Rectal smooth muscle tissue (tissue), 1 donor: Measurements from ENCODE around the gene PTPN3.

Source experiments
- H3K27ac ChIP-seq: one replicate; pipeline ENCODE4 v1.7.0; 2013; ENCODE audit warnings: low read depth, low read length, inconsistent platforms
- H3K27me3 ChIP-seq: one replicate; pipeline ENCODE4 v1.7.0; 2013; ENCODE audit warnings: low read length; ENCODE audit not compliant: control insufficient read depth, insufficient read depth
- H3K36me3 ChIP-seq: one replicate; pipeline ENCODE4 v1.7.0; 2013; ENCODE audit warnings: low read length; ENCODE audit not compliant: control insufficient read depth, insufficient read depth
- H3K4me1 ChIP-seq: one replicate; pipeline ENCODE4 v1.7.0; 2013; ENCODE audit warnings: low read length; ENCODE audit not compliant: control insufficient read depth, insufficient read depth
- H3K4me3 ChIP-seq: one replicate; pipeline ENCODE4 v1.7.0; 2013; ENCODE audit warnings: low read length
- H3K9ac ChIP-seq: one replicate; pipeline ENCODE4 v1.7.0; 2013; ENCODE audit warnings: low read length

The PTPN3 gene

DNA sequence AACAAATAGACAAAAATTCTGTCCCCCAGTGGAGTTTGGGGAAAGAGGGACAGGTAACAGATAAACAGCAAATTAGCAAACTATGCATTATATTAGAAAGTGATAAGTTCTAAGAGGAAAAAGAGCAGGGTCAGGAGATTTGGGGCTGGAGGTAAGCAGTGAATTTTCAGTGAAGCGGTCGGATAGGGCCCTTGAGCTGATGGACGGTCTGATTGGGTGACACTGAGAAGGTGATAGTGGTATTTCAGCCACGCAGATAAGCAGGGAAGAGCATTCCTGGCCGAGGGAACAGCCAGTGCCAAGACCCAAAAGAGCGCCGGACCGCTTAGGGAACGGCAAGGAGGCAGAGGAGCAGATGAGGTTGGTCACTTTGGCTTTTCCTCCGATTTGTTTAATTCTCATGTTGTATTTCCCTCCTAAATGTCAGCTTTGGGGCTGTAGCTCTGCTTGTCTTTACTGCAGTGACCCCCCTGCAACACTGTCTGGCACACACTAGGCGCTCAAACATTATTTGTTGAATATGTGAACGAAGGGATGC is 1.1 kb upstream of the PTPN3 start:
- Histone ChIP-seq H3K4me1 (no peaks in the 10 kb centered on the region), H3K27me3 (peaks cover 3% of the 10 kb centered on the region), H3K4me3 (peak overlapping the region; percentile 55), H3K27ac (no peak overlapping the region), H3K9ac (no peak overlapping the region), H3K36me3 (no peaks in the 10 kb centered on the region)

DNA sequence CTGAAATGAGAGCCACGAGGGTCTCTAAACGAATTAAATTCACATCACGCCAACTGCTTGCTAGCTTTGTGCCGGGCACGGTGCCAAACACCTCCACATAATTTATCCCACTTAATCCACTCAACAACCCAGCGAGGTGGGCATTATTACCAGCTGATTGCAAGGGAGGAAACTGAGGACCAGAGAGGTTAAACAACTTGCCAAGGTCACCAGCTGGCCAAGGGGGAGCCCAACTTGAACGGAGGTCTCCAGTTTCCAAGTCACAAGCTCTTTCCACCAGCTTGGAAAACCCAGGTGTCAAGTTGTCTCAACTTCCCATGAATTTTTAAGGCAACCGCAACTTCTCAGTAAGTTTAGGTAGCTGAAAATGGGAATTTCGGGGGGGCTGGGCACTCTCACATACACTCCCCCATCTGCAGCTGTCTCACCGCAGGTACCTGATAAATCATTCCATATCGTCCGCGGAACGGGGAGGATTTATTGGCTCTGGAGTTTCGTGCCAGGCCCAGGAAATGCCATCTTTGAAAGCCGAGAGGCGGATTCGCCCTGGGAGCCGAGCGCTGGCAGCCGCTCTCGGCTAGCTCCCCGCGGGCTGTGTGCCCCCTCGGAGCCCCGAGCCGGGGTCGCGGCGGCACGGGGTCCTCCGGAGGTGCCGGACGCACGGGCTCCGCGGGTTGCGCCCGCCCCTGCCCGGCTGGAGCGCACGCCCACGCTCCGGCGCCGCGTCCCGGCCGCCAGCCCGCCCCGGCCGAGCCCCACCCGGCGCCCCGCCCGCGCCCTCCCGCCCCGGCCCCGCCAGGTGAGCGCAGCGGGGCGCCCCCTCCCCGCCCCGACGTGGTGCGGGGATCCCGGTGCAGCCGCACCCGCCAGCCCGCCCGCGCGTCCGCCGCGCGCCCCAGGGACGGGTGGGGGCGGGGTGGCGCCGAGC is 617 bp downstream of the PTPN3 start:
- Histone ChIP-seq H3K27me3 (peaks cover 3% of the 10 kb centered on the region), H3K9ac (no peak overlapping the region), H3K27ac (no peak overlapping the region)

DNA sequence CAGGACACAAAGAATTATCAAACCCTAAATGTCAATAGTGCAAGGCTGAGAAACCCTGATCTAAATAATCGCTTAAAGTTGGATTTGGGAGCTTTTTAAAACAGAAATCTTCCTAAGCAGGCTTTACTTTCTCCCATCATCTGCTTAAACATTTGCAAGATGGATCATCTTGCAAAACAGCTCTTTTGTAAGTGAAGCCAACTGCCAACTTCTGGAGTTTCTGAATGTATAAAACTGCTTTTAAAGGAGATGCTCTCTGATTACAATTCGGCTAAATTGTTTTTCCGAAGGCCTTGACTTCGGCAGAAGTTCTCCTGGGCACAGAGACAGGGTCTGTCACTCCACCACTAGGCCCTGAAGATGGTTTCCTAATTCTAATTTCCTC is 1.3 kb downstream of the PTPN3 start:
- Histone ChIP-seq H3K27me3 (peaks cover 3% of the 10 kb centered on the region), H3K27ac (no peak overlapping the region), H3K4me3 (peak overlapping the region; percentile 29), H3K9ac (no peak overlapping the region), H3K4me1 (no peaks in the 10 kb centered on the region), H3K36me3 (no peaks in the 10 kb centered on the region)

More for the DNA sequence above, 617 bp downstream of the PTPN3 start:
- Histone ChIP-seq H3K4me1 (no peaks in the 10 kb centered on the region), H3K4me3 (peak overlapping the region; percentile 29), H3K36me3 (no peaks in the 10 kb centered on the region)

DNA sequence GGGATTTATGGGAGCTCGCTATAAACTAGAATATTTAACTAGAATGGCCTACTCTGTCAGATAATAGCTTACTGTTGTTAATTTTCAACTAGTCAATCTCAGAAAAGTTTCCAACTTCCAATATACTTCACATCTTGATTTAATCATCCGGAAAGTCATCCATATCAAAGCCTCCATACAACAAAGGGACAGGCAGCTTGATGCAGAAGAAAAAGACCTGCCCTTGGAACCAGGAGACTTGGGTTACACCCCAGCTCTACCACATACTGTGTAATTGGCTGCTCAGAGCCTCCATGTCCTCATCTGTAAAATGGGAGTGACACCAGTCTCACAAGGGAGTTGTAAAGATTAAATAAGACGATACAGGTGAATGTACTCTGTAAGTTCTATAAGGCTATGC is 1.9 kb downstream of the PTPN3 start:
- no peak overlapping the region for H3K27ac ChIP-seq
- H3K9ac ChIP-seq, result no peak overlapping the region
- H3K36me3 ChIP-seq, result no peaks in the 10 kb centered on the region
- H3K27me3 ChIP-seq, result peaks cover 3% of the 10 kb centered on the region
- H3K4me3 ChIP-seq, result no peak overlapping the region
- no peaks in the 10 kb centered on the region for H3K4me1 ChIP-seq

DNA sequence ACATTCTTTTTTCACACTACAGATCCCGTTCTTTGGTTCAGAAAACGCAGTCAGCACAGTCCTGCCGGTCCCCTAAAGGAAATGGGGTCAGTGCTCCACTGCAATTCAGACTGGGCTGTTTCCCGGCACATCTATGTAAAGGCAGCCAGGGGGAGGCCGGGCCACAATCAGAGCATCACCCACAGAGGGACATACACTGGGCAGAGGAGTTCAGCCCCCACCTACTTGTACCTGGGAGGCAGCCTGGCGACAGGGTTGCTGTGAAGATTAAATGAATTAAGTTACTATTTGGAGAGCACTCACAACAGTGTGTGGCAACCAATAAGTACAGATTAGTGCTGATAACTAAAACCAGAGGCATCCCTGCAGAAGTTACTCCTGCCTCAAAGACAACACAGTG is 4.5 kb downstream of the PTPN3 start:
- H3K4me3 ChIP-seq, result no peak overlapping the region
- peaks cover 3% of the 10 kb centered on the region for H3K27me3 ChIP-seq
- no peaks in the 10 kb centered on the region for H3K36me3 ChIP-seq

DNA sequence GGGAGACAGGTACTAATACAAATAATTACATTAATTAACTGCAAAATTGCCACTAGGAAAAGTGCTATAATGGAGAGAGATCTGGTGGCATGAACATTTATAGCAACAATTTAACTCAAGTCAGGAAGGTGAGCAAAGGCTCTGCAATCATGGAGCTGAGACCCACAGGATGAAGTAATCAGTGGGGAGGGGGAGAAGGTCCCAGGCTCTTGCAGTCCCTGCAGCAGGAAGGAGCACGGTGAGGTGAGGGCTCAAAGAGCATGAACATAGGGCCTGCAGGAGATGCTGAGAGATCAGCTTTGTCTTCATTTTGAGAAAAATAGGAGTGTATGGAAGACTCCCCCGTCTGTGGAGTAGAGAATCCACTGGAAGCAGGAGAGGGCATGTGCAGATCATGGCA is 6.5 kb downstream of the PTPN3 start:
- Histone ChIP-seq H3K9ac (no peak overlapping the region), H3K4me3 (no peak overlapping the region), H3K4me1 (no peaks in the 10 kb centered on the region), H3K36me3 (no peaks in the 10 kb centered on the region), H3K27ac (no peak overlapping the region), H3K27me3 (no peaks in the 10 kb centered on the region)

More for the DNA sequence above, 4.5 kb downstream of the PTPN3 start:
- no peak overlapping the region for H3K27ac ChIP-seq
- no peaks in the 10 kb centered on the region for H3K4me1 ChIP-seq
- H3K9ac ChIP-seq, result no peak overlapping the region

DNA sequence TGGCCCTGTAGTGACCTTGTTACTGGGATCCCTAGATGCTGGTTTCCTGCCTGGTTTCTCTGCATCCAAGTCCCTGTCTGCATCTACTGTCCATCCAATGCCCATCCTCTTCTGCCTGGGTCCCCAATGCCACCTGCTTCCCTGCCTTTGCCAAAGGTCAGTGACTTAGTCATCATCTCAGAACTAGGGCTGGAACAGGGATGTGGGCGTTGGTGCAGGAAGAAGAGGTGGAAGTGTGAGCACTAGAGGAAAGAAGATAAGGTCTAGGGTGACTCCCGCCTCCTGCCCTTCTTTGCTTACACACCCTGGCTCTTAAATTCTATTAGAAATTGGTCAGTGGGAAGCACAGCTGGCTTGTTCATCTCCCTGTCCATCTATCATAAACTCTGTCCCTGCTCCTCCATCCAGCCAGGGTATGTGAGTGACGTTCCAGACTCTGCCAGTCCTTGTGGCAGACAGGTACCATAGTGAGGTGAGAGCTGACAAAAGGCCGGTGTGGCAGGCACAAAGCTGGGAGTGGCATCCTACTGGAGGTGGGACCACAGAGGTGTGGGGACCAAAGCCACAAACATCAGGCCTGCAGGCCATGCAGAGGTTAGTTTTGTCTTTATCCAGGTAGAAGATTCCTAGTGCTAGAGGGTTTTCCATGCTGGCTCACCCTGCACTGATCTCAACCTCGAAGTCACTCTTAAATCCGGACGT is 9.2 kb downstream of the PTPN3 start:
- Histone ChIP-seq H3K36me3 (no peaks in the 10 kb centered on the region), H3K9ac (no peak overlapping the region), H3K27ac (no peak overlapping the region), H3K4me1 (no peaks in the 10 kb centered on the region), H3K4me3 (no peak overlapping the region), H3K27me3 (no peaks in the 10 kb centered on the region)

DNA sequence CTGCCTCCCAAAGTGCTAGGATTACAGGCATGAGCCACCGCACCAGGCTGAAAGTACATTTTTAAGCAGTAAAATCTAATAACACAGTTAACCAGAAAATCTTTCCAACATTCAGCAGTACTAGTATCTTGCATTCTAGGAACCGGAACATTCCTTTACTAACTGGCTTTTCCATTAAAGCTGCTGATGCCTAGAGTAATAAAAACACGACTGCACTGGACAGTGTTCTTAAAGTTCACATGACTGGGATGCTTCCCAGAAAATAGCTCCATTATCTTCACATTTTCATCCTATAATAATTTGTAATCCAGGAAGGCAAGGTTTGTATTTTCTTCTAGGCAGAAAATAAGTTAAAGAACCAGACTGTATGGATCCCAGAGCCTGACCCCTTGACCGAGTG is 9.8 kb downstream of the PTPN3 start:
- Histone ChIP-seq H3K27ac (no peak overlapping the region), H3K4me1 (no peaks in the 10 kb centered on the region), H3K36me3 (no peaks in the 10 kb centered on the region), H3K4me3 (no peak overlapping the region), H3K9ac (no peak overlapping the region), H3K27me3 (no peaks in the 10 kb centered on the region)

DNA sequence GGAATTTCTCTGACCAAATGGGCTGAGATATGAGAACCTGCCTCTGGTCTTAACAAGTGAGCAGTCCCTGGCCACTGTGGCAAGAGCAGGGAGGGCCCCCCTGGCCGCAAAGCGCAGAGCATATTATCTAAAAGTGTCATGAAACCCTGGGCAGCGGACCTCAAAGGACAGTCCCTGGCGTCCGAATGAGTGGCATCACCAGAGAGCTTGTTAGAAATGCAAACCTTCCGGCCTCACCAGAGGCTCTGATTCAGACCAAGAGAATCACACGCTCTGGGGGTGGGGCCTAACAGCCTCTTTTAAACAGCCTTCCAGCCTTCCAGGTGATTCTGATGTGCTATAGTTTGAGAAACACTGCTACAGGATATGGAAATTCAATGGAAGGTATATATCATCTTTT is 10.9 kb downstream of the PTPN3 start:
- Histone ChIP-seq H3K4me1 (no peaks in the 10 kb centered on the region), H3K27me3 (no peaks in the 10 kb centered on the region), H3K27ac (no peak overlapping the region), H3K4me3 (no peak overlapping the region), H3K9ac (no peak overlapping the region), H3K36me3 (no peaks in the 10 kb centered on the region)

DNA sequence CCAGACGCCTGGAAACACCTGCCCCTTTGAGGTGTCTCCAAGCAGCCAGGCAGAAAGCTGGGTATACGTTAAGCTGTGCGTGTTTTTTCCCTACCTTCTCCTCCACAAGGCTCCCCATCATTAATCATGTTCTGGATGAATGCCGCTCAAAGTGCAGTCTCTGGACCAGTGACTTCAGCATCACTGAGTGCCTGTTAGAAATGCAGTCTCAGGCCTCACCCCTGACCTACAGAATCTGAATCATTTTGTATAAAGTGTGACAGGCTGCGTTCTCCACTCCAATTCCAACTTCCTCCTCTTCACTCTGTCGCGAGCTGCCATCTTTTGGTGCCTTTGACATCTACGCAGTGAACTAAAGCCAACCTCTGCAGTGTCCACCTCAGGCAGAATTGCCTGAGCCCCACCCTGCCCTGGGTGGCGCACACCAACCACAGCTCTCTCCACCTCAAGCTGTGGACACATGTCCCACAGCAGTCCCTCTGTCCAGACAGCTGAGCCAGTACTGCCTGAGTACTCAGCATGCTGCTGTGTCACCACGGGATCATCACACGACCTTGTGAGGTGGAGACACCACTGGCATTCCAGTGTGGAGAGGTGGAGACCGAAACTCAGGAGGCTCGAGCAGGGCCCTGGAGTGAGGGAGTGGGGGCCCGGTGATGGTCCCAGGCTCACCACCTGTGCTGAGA is 14.2 kb downstream of the PTPN3 start:
- Histone ChIP-seq H3K27ac (no peak overlapping the region), H3K27me3 (no peaks in the 10 kb centered on the region), H3K36me3 (no peaks in the 10 kb centered on the region), H3K4me3 (no peak overlapping the region), H3K9ac (no peak overlapping the region), H3K4me1 (no peaks in the 10 kb centered on the region)

DNA sequence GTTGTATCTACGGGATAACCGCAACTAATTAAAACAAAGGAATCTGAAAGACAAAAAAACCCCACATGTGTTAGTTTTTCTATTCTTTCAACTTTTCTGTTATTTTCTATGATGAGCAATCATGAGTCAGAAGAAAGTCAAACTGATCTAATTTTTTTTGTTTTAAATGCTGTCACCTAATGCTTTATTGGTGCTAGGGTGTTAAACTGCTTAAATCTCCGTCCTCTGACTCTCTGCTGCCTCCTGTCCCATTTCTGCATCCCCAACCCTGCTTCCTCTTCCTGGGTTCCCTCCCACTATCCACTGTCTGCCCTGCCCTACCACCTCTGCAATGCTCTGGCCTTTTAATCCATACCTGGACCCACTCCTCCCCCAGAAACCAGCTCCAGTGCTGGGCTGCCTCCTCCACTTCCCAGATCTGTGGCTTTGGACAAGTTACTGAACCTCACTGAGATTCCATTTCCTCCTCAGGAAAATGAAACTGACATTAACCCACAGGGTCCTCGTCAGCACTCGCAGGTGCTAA is 15.7 kb downstream of the PTPN3 start:
- Histone ChIP-seq H3K9ac (no peak overlapping the region), H3K36me3 (no peaks in the 10 kb centered on the region), H3K27me3 (no peaks in the 10 kb centered on the region), H3K27ac (no peak overlapping the region), H3K4me1 (no peaks in the 10 kb centered on the region), H3K4me3 (no peak overlapping the region)

DNA sequence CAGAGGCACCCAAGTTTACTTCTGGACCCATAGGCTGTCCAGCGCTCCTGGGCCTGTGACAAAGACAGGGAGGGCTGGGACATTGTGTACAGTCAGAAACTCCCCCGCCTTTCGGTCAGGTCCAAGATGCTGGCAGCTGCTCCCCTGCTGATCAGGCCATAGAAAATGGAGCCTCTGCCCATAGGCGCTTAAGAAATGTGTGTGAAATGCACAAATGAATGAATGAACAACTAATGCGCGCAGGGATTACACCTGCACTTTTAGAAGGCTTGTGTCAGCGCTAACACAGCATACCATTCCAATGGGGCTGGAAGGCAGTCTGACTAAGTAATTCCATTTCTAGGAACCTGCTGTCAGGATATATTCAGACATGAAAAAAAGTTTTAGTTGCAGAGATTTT is 16.3 kb downstream of the PTPN3 start:
- Histone ChIP-seq H3K4me1 (no peaks in the 10 kb centered on the region), H3K4me3 (no peak overlapping the region), H3K9ac (no peak overlapping the region), H3K27me3 (no peaks in the 10 kb centered on the region), H3K36me3 (no peaks in the 10 kb centered on the region), H3K27ac (no peak overlapping the region)
